Cerebellar cortex (tissue), 1 donor: Measurements from ENCODE around the gene DTNB.
A peak's percentile ranks its signal among the peaks of the same experiment; 100 is the strongest.
"Not testable (repeated sequence)": the region's sequence is repeated elsewhere in the genome, so short reads cannot be mapped to it uniquely, and the experiment has no call there.

Experiments used
- DNase-seq: peaks from one replicate; pipeline ENCODE4 v3.0.0-alpha.2; 2015; ENCODE audit warnings: low spot score

DTNB gene

DNA sequence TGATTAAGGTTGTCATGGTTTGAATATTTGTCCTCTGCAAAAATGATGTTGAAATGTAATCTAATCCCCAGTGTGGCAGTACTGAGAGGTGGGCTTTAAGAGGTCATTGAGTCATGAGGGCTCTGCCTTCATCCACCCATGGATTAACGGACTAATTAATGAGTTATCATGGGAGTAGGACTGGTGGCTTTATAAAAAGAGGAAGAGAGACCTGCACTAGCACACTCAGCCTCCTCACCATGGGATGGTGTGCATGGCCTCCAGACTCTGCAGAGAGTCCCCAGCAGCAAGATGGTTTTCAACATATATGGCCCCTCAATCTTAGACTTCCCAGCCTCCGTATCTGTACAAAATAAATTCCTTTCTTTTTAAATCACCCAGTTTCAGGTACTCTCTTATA, 41.0 kb downstream of the DTNB start:
- DNase-seq, result no peak

DNA sequence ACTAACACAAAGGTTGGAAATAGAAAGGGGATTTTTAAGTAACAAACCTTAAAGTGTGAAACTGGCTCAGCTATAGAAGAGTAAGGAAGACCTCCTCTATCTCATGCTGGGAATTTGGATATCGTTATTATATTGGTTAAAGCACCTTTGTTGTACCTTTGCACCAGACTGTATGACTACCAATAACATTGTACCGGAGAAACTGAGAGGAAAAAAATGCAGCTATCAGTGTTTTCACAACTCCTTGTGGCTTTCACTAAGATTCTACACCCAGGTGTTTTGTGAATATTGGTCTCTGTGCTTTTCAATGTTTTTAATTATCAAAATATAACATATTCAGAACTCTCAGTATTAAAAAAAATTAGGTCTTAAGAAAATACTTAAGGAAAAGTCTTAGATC, 48.7 kb downstream of the DTNB start:
- no peak for DNase-seq

DNA sequence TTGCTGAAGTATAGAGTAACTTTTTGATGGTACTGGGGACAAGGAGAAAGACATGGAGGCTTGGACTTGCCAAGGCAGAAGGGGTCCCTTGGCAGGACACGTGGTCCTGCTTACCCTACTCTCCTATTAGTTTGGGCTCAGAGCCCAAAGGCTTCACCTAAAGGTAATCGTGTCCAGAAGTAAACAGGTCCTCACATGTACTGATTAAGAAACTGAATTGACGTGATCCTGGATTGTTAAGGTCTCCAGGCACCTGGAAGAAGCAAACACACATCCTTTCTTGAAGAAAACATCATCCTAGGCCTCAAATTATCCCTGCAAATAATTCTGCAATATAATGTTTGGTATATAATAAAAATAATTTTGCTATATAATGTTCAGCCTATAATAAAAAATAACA, 50.0 kb downstream of the DTNB start:
- no peak for DNase-seq

DNA sequence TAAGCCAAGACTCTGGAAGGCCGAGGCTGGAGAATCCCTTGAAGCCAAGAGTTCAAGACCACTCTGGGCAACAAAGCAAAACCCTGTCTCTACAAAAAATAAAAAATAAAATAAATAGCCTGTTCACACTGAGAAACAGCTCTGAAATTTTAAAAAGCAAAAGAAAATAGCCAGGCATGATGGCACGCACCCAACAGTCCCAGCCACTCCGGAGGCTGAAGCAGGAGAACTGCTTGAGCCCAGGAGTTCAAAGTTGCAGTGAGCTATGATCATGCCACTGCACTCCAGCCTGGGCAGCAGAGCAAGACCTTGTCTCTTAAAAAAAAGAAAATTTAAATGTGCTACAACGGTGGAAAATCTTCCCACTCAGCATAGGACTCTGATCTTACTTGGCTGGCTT, 52.7 kb downstream of the DTNB start:
- no peak for DNase-seq

DNA sequence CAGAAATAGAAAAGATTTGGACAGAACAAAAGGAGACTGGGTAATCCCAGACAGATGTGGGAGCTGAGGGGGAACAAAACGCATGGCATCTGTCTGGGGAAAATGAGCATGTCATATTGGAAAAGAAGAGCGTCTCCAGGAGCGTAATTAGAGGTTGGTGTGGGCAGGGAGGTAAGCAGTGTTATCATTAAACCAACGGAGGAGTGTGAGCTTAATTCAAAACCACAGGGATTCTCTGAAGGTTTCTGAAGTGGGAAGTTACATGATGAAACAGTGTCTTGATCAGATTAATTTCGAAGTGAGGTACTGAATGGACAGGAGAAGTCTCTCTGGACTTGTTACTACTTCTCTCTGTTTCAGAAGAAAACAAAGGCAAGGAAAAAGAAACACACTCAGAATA, 53.3 kb downstream of the DTNB start:
- no peak for DNase-seq

DNA sequence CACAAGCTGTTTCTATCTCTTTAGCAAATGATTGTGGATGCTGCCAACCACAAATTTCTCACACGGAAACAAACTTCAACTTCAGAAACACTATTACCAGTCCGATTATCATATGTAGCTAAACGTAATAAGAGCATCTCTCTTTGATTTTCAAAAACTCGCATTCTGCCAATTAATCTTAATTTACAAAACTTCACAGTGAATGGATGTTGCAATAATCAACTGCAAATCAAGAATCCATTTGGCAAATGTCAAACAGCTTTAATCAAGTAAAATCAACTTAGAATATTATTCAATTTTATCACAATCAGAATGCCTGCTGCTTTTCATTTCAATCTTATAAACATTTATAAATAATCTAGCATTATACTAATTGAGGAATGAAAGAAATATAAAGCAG, 54.2 kb downstream of the DTNB start:
- DNase-seq, result no peak

DNA sequence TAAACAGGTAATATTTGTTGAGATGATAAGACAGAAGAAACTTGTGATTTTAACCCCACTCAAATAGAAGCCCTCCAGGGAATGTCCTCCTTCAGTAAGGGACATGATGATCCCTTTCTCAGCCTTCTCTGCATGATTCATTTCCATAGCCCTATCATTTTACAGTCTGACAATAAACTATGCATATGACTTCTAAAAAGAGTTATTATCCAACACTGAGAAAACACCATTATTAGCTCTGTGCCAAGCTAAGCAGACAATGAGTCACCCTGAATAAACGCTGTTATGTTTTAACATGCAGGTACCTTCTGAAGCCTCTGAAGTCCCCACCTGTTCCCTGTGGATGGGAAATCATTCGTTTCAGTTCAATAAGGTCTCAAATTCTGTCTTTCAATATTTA, 54.7 kb downstream of the DTNB start:
- DNase-seq, result no peak

DNA sequence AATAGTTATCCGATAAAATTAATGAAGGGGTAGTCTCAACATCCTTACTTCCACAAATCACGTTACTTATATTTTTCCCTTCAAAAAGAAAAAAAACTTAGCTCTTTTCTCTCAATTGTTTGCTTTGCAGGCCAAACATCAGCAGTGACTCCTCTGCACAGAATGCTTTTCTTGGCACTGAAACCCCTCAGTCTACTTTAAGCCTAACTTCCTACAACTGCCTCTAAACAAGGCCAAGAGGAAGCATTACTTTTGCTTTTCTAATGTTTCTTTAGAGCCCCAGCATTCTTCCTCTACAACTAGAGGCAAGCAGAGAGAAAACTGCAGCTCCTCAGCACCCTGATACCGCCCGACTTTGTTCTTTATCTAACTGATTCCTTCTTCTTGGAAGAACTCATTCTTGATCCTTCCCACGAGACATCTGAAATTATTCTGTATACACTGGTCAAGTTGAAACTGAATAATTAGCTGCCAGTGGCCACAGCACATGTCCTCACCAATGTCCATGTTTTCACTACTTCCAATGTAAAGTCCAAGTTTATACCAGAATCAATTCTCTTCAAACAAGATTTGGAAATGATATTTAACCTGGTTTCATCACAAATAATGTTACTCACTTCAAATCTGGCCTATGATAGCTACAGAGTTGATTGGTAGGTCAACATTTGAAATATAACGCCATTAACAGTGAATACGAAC, 55.3 kb downstream of the DTNB start:
- DNase-seq, result no peak

DNA sequence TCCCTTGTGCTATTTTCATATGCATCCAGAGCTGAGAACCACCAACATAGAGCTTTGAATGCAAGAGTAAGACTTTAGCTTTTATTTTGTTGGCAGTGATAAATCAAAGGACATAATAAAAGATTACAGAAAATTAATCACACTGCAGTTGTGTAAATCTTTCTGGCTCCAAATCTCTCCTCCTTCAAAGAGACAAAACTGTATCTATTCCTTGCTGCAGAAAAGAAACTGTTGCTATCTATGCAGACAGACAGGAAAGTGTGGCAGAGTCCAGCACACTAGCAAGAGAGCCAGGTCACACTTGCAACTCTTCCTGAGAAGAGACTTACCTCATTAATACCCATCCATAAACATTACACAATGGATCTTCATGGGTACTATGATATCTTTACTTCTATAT, 57.5 kb downstream of the DTNB start:
- DNase-seq, result no peak

DNA sequence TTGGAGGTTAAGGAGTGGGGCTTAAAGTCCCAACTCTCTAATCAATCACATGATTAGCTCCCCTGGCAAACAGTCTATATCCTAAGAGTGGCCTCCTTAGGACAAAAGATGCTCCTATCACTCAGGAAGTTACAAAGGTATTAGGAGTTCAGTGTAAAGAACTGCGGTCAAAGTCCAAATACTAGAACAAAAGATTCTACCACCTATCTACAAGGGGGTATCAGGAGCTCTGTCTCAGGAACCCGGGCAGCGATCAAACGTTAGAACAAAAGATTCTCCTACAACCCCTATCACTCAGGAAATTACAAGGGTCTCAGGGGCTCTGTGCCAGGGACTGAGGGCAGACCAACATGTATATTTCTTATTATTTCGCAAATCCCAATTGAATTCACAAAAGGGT, 58.0 kb downstream of the DTNB start:
- no peak for DNase-seq

DNA sequence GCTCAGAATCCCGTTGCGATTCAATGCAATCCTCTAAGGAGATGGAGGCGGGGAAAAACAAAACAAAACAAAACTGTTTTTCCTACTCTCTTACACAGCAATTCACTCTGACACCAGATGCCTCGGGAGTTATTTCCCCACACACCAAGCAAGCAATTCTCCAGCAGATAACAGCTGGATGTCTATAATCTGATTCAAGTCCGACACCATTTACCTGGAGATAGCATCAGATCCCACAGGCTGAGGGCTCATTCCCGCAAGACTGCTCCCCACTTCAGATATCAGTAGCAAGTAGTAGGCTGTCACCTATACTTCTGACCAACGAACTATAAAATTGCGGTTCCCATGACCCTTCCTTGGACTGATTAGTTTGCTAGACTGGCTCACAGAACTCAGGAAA, 58.7 kb downstream of the DTNB start:
- no peak for DNase-seq

DNA sequence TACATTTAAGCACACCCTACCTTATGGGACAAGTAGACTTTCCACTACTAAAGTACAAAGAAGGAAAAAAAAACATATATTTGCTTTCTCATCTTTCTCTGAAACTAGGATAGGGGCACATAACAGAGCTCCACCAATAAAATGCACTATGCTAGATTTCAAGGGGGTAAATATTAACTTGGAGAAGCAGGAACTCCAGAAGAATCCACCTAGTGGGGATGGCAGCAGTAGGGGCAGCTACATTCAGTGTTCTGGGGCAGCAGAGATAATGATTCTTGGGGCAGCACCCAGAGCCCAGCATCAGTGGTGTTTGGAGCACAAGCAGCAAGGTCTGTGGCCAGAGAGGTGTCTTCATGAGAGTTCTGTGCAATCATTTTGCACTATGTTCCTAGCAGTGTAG, 64.7 kb downstream of the DTNB start:
- no peak for DNase-seq

DNA sequence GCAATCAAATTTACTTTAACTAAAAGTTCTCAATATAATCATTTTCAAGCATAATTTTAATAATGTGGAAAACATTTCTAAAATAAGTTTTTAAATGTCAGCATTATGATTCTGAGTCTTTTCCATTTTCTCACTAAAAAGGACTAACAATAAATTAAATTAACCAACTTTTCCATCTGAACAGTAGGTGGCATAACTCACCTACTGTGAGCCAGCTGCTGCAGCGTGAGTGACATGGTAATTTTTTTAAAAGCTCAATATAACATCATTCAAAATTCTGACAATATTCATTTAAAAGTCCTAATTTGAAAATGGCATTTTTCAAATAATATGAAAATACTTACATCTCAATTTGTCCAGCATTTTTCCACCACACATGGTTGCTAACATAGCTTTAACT, 66.5 kb downstream of the DTNB start:
- DNase-seq, result peak; percentile 44

DNA sequence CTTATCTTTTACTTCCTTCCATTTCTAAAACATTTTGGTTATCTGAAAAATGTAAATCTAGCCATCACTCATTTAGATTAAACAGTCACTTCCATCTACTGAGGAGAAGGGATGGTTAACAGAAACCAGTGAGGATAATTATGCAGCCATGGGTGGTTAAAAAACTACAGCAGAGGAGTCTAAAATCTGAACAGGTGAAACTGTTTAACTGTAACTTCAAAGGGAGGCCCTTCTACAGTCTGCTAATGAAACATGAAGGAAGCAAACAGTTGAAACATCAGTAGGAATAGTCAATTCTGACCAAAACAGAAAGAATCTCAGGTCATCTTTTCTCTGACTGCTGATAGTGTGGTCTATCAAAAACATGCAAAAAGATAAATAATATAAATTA, 71.0 kb downstream of the DTNB start:
- no peak for DNase-seq

DNA sequence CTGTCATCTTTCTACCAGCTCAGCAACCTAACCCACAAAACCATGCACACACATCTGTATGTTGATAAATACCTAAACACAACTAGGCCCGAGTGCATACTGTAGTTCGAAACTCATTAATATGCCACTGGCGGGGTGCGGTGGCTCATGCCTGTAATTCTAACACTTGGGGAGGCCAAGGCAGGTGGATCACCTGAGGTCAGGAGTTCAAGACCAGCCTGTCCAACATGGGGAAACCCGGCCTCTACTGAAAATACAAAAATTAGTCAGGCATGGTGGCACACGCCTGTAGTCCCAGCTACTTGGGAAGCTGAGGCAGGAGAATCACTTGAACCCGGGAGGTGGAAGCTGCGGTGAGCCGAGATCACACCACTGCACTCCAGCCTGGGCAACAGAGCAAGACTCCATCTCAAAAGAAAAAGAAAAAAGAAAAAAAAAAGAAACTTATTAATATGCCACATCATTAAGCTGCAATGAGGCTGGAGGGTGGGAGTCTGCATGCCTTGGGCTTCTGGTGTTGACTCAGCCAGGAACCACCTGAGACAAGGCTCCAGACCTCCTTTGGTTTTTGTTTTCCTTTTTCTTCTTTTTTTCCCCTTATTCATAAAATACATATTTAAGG, 71.6 kb downstream of the DTNB start:
- not testable (repeated sequence) for DNase-seq

DNA sequence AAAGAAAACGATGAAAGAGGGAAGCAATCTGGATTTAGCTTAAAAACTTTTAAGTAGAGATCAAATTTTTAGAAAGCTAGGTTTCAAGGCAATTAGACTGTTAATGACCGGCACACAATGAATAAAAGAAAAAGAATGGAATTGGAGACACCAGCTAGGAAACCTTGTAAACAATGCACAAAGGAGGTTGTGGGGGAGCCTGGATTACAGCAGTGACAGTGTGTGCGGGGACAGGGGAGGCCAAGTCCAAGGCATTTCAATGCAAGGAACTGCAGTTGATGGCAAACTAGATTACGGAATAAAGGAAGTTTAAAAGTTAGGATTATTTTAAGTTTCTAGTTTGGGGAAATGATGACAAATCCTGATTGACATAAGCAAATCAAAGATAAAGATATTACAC, 74.5 kb downstream of the DTNB start:
- no peak for DNase-seq

DNA sequence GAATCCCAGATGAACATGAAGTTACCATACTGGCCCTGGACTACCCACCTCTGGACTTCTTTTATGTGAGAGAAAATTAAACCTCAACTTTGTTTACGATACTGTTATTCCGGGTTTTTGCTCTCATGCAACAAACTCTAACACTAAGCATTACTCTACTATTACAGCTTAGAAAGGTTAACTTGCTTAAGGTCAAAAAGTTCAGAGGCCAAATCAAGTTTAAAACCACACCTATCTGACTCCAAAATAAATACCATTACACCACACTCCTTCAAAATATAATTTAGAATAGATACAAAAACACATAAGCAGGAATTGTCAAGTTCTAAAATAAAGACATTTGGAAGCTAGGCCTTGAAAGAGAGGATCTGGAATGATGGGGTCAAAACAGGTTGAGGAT, 75.0 kb downstream of the DTNB start:
- DNase-seq, result no peak

DNA sequence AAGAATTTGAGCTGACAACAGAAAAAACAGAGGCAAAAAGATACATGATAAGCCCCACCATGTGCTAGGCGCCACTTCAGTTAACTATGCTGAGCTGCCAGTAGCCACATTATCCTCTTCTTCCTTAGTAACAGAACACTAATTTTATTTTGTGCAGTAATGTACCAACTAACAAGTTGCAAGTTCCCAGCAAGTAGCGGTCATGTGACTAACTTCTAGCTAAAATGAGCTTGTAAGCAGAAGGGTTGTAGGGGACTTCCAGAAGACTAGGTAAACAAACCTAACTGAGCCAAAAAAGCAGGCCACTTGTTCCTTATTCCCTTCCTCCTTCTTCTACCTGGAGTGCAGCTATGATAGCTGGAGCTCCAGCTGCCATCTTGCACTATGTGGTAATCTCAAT, 75.5 kb downstream of the DTNB start:
- DNase-seq, result no peak

DNA sequence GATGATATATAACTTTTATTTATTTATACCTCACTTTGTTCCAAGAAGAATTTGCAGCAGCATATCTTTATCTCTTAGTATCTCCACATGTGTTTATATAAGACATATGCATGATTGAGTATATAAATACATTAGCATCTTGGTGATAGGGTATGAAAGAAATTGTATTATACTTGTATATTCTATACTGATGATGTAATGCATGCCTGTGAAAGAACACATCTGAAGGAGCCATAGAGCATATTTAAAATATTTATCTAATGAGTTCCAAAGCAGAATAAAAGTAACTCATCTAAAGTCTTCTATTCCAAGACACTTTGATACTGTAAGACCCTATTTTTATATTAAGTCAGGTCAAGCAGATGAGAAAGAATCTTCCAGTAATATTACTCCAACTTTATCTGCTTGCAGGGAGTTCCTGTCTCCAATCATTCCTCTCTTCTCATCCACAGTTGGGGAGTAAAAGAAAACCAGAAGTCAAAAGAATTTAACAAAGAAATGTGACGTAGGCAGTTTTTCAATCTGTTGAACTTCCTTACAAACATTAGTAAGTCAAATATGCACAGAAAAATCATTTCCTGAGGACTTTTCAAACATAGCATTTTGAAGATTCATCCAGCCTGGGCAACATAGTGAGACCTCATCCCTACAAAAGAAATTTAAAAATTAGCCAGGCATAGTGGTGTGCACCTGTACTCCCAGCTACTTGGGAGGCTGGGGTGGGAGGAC, 76.7 kb downstream of the DTNB start:
- no peak for DNase-seq

DNA sequence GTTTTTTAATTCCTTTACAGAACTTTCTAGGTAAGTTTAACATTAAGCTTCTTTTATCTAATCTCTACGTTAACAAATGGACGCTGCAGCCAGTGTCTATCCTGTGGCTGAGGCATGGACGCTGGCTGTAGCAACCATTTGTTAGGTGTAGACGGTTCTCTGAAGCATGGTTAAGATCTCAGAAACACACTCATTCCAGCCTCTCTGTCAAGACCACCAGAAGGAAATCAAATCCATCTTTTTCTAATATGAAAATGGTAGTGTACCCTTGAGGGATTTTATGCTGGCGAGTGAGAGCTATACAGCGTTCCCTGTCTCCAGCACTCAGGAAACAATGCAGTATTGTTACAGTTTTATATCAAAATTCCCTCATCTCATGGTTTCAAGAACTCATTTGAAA, 78.0 kb downstream of the DTNB start:
- DNase-seq, result no peak

DNA sequence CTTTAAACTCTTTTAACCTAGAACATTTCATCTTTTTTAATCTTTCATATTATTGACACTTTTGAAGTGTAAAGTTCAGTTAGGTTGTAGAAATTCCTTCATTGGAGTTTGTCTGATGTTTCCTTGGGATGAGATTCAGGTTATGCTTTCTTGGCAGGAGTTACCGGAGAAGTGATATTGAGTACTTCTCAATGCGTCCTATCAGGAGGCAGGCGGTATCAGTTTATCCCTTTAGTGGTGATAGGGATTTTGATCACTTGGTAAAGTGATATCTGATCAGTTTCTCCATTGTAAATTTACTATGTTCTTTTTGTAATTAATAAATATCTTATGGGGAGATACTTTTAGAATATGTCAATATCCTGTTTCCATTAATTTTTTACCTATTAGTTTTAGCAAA, 78.4 kb downstream of the DTNB start:
- DNase-seq, result no peak

DNA sequence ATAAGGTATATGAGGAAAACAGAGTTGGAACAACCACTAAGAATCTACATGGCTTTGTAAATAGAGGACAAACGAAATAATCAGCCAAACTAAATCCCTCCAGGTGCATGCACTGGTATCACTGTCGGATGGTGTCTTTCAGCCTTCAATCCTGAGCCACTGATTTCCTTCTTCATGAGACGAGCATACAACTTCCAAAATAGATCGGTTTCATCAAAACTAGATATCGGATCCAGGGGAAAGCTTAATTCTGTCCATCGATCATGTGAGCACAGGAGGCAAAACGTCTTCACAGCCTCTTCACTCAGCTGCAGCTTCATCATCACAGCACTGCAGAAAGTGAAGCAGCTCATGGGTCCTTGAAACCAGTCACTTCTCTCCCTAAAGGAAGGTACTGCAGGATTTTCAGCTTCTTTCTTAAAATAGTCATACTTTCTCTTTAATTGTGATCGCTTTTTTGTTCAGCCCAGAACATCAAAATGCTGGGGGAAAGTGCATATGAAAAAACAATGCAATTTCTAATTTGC, 80.5 kb downstream of the DTNB start:
- DNase-seq, result no peak

DNA sequence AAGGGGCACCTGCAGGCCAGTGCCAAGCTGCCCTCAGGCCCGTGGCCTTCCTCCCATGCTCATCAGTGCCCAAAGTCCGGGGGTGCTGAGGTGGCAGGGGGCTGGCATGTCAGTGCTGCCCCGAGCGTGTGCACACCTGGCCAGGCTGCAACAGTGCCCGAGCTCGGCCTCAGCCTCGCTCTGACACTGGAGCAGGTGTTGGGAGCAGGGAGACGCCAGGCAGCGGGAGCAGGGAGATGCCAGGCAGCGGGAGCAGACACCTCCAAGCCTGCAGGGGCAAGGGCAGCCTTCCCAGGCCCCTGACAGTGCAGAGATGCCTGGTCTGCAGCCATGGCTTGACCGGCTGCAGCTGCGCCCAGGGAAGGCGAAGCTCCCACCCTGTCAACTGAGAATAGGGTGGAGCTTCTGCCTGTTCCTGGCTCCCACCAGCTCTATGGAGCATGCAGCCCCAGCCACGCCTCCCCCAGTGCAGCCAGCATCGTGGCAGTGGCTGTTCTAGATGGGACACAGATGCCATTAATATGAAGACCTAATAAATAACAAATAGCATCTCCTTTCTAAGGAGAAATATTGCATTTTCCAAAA, 82.4 kb downstream of the DTNB start:
- no peak for DNase-seq
